CD8-positive, alpha-beta memory T cell (primary cell): ENCODE results near the gene ZNF841. TPM values are rescaled to one million over a fixed set of nuclear protein-coding genes. Genes with fewer than 3 reads are reported as not detected.
A peak's percentile ranks its signal among the peaks of the same experiment; 100 is the strongest.
"Not testable (repeated sequence)": the region's sequence is repeated elsewhere in the genome, so short reads cannot be mapped to it uniquely, and the experiment has no call there.

Source experiments
- CTCF ChIA-PET: fragments of 350-600 bp; sonication (Branson Sonifier 250); formaldehyde crosslinking; loops from one replicate; lab custom pipeline; 2021; ENCODE audit warnings: antibody characterized with exemption; lab: Charles Lee
- POLR2A ChIA-PET: fragments of 350-600 bp; sonication (Branson Sonifier 250); formaldehyde crosslinking; loops from one replicate; lab custom pipeline; 2021; ENCODE audit warnings: antibody characterized with exemption; lab: Charles Lee
- DNase-seq, 5 donors: peaks; one replicate each; pipeline versions ENCODE4 v3.0.0 to v3.0.0-alpha.2; 2020 to 2022; ENCODE audit warnings: mixed read lengths in 1 of 5
- H3K27ac ChIP-seq: one replicate; pipeline ENCODE4 v1.7.0; 2013; ENCODE audit warnings: low read depth, mild to moderate bottlenecking, low read length, moderate library complexity
- H3K27me3 ChIP-seq: 2 replicates; pipeline ENCODE4 v1.7.0; 2013; ENCODE audit warnings: low read length, mild to moderate bottlenecking; ENCODE audit not compliant: insufficient read depth, poor library complexity, severe bottlenecking
- H3K36me3 ChIP-seq: 2 replicates; pipeline ENCODE4 v1.7.0; 2013; ENCODE audit warnings: mild to moderate bottlenecking, low read length, moderate library complexity; ENCODE audit not compliant: insufficient read depth
- H3K4me1 ChIP-seq: 2 replicates; pipeline ENCODE4 v1.7.0; 2013; ENCODE audit warnings: mild to moderate bottlenecking, low read length, moderate library complexity; ENCODE audit not compliant: insufficient read depth
- H3K4me3 ChIP-seq: 2 replicates; pipeline ENCODE4 v1.7.0; 2013; ENCODE audit warnings: mild to moderate bottlenecking, low read length
- H3K9me3 ChIP-seq: 2 replicates; pipeline ENCODE4 v1.7.0; 2013; ENCODE audit warnings: mild to moderate bottlenecking, low read length
- H3K27ac Mint-ChIP-seq, 8 donors: one replicate each; pipeline ENCODE4 v1.8.0; 2020 to 2021; ENCODE audit warnings: mixed read lengths in 8 of 8, mild to moderate bottlenecking in 6 of 8, inconsistent platforms in 3 of 8, moderate library complexity in 3 of 8
- H3K27me3 Mint-ChIP-seq, 2 donors: one replicate each; pipeline ENCODE4 v1.8.0; 2020 to 2021; ENCODE audit warnings: mixed read lengths in 2 of 2, mild to moderate bottlenecking in 1 of 2, moderate library complexity in 1 of 2
- H3K36me3 Mint-ChIP-seq, 3 donors: one replicate each; pipeline ENCODE4 v1.8.0; 2020 to 2021; ENCODE audit warnings: mixed read lengths in 3 of 3, inconsistent platforms in 1 of 3, mild to moderate bottlenecking in 1 of 3
- H3K4me1 Mint-ChIP-seq, 3 donors: one replicate each; pipeline ENCODE4 v1.8.0; 2020 to 2021; ENCODE audit warnings: mixed read lengths in 3 of 3, inconsistent platforms in 1 of 3, mild to moderate bottlenecking in 1 of 3
- H3K4me3 Mint-ChIP-seq, 7 donors: one replicate each; pipeline ENCODE4 v1.8.0; 2020 to 2021; ENCODE audit warnings: mixed read lengths in 7 of 7, mild to moderate bottlenecking in 6 of 7, moderate library complexity in 4 of 7, inconsistent platforms in 2 of 7
- H3K9me3 Mint-ChIP-seq, 5 donors: one replicate each; pipeline ENCODE4 v1.8.0; 2020 to 2022; ENCODE audit warnings: mixed read lengths in 5 of 5, mild to moderate bottlenecking in 3 of 5, moderate library complexity in 2 of 5, inconsistent platforms in 1 of 5
- polyA plus RNA-seq: library from polyadenylated mRNA; unstranded; fragments of 300-500 nt; fragmentation: Illumina TruSeq; gene quantifications from one replicate; pipeline ENCODE4 v1.2.3, GENCODE V29; 2021
- total RNA-seq, 2 experiments: library from RNA; stranded (reverse); gene quantifications; one replicate each; pipeline ENCODE4 v1.2.3, GENCODE V29; 2021

Gene ZNF841
- total and polyA plus RNA-seq, 3 experiments from 2014 or later = 5.7 to 15.2 (median 14.5) TPM

DNA sequence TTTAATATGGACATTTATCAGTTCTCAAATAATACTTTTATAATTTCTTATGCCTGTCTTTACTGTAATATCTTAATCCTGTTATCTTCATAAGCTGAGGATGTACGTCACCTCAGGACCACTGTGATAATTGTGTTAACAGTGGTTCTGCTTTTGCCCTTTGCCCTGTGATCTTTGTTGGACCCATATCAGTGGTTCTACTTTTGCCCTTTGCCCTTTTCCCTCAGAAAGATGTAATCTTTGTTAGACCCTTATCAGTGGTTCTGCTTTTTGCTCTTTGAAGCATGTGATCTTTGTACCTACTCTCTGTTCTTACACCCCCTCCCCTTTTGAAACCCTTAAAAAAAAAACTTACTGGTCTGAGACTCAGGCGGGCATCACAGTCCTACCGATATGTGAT lies 39.1 kb downstream of the ZNF841 start:
- peaks cover 17% of the 10 kb centered on the region for H3K9me3 ChIP-seq
- H3K4me3 ChIP-seq, H3K27me3 ChIP-seq, DNase-seq, H3K4me1 ChIP-seq, H3K27ac ChIP-seq, H3K4me3 Mint-ChIP-seq, H3K27me3 Mint-ChIP-seq, H3K4me1 Mint-ChIP-seq, H3K36me3 ChIP-seq, CTCF ChIA-PET, H3K27ac Mint-ChIP-seq, POLR2A ChIA-PET: not testable (repeated sequence)
- H3K36me3 Mint-ChIP-seq = peaks cover 8 to 82% (median 52%) of the 10 kb centered on the region in 3 donors
- H3K9me3 Mint-ChIP-seq = peaks cover 27 to 95% (median 93%) of the 10 kb centered on the region in 5 donors

DNA sequence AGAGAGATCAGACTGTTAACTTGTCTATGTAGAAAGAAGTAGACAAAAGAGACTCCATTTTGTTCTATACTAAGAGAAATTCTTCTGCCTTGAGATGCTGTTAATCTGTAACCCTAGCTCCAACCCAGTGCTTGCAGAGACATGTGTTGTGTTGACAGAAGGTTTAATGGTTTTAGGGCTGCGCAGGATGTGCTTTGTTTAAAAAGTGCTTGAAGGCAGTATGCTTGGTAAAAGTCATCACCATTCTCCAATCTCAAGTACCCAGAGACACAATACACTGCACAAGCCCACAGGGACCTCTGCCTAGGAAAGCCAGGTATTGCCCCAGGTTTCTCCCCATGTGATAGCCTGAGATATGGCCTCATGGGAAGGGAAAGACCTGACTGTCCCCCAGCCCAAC lies 43.8 kb downstream of the ZNF841 start:
- Mint-ChIP-seq H3K27ac (peak overlapping the region in 1 of 8 donors; percentile 29), H3K36me3 (peaks cover 15 to 67% (median 48%) of the 10 kb centered on the region in 3 donors), H3K9me3 (peaks cover 25 to 69% (median 56%) of the 10 kb centered on the region in 5 donors), H3K4me1 (peaks cover 21 to 29% (median 22%) of the 10 kb centered on the region in 3 donors)
- H3K27me3 ChIP-seq, H3K4me3 ChIP-seq, POLR2A ChIA-PET, H3K27me3 Mint-ChIP-seq, H3K36me3 ChIP-seq, H3K4me3 Mint-ChIP-seq, CTCF ChIA-PET, H3K27ac ChIP-seq, DNase-seq: not testable (repeated sequence)
- Histone ChIP-seq H3K4me1 (peaks cover 12% of the 10 kb centered on the region), H3K9me3 (peaks cover 11% of the 10 kb centered on the region)

DNA sequence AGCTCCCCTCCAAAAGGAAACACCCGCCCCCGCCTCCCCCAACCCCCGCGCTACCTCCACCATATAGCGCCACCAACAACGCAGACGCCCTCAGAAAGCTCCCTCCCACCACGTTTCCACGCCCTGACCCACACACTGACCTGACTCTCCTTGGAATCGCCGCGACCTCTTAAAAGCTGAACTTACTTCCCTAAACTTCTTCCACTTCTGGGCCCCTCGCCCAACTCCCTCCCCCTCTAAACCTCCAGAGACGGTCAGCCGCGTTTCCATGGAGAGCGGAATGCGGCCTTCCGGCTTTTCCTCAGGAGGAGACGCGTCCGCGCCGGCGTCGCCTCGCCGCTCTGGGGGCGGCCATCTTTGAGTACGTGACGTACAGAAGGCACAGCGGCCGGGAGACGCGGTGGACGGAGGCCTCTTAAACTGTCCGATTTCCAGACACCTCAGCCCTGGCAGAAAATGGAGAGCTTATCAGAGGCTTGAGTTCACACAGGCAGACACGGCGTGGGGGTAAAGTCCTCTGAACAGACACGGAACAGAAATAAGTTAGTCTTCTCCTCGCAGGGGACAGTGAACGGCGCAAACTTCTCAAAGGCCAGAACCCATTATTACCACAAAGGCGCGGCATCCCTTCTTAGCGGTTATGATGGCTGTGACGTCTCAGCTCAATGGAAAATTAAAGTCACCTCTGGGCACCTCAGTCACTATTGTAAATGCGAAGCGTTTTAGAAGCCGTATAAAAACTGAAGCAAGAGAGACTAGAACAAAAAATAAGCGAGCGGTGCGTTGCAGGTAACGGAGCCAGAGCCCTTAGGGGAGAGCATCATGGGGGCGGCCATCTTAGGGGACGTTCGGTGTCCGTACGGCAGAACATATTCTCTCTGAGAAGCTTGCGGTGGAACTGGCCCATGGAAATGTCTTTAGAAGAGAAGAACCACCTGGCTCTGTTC lies 46.7 kb downstream of the ZNF841 start, which contains the start of gene ZNF432:
TSS of gene ZNF432 (minus strand) at position 284 of the 947 bp plus-strand sequence. CDS start 1,970 bp downstream, outside the sequence.
- DNase-seq = peak; percentile 70 to 91 (median 80)
- Histone ChIP-seq H3K36me3 (peaks cover 17% of the 10 kb centered on the region), H3K4me3 (peak within 1 kb of the TSS; percentile 92), H3K27ac (peak within 1 kb of the TSS; percentile 98), H3K9me3 (peaks cover 11% of the 10 kb centered on the region), H3K4me1 (peaks cover 12% of the 10 kb centered on the region), H3K27me3 (no peaks in the 10 kb centered on the region)
- peaks cover 26 to 60% (median 45%) of the 10 kb centered on the region in 5 donors for H3K9me3 Mint-ChIP-seq
- peak within 1 kb of the TSS; percentile 93 to 100 (median 97) for H3K4me3 Mint-ChIP-seq
- ChIA-PET POLR2A (interaction anchor here (0.5 to 1.9 kb wide), 7 partner anchors 15 to 145 kb away, joined by 3 to 12 read pairs (median 6); partner anchors contain the start of genes PPP2R1A, ZNF614, ZNF615 and ZNF836), CTCF (interaction anchor here (0.7 to 1.1 kb wide), 3 partner anchors 15 to 20 kb away, joined by 3 to 5 read pairs (median 3); partner anchors contain the start of gene ZNF614)
- H3K27me3 Mint-ChIP-seq = peaks cover 0 to 1% of the 10 kb centered on the region in 2 donors
- H3K4me1 Mint-ChIP-seq = peaks cover 24 to 45% (median 28%) of the 10 kb centered on the region in 3 donors
- peaks cover 31 to 65% (median 53%) of the 10 kb centered on the region in 3 donors for H3K36me3 Mint-ChIP-seq
- H3K27ac Mint-ChIP-seq = peak within 1 kb of the TSS; percentile 96 to 100 (median 99)

DNA sequence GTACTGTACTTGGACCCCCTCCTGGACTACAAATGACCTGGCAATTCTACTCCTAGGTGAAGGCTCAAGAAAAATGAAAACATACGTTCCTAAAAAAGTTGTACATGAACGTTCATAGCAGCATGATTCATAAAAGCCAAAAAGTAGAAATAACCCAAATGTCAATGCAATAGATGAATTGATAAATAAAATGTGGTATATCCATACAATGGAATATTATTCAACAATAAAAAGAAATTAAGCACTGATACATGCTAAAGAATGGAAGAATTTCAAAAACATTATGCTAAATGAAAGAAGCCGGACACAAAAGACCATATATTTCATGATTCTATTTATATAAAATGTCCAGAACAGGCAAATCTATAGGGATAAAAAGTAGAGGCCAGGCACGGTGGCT lies 56.4 kb downstream of the ZNF841 start:
- Mint-ChIP-seq H3K27ac (no peak overlapping the region), H3K4me3 (no peak overlapping the region), H3K4me1 (no peaks in the 10 kb centered on the region), H3K27me3 (no peaks in the 10 kb centered on the region), H3K9me3 (peaks cover 35 to 94% (median 85%) of the 10 kb centered on the region in 5 donors), H3K36me3 (peaks cover 67 to 93% (median 92%) of the 10 kb centered on the region in 3 donors)
- Histone ChIP-seq H3K36me3 (peaks cover 71% of the 10 kb centered on the region), H3K4me1 (no peaks in the 10 kb centered on the region), H3K9me3 (peaks cover 51% of the 10 kb centered on the region), H3K4me3 (no peak overlapping the region), H3K27ac (no peak overlapping the region), H3K27me3 (no peaks in the 10 kb centered on the region)
- ChIA-PET POLR2A (no interaction called here), CTCF (no interaction called here)
- DNase-seq = no peak

DNA sequence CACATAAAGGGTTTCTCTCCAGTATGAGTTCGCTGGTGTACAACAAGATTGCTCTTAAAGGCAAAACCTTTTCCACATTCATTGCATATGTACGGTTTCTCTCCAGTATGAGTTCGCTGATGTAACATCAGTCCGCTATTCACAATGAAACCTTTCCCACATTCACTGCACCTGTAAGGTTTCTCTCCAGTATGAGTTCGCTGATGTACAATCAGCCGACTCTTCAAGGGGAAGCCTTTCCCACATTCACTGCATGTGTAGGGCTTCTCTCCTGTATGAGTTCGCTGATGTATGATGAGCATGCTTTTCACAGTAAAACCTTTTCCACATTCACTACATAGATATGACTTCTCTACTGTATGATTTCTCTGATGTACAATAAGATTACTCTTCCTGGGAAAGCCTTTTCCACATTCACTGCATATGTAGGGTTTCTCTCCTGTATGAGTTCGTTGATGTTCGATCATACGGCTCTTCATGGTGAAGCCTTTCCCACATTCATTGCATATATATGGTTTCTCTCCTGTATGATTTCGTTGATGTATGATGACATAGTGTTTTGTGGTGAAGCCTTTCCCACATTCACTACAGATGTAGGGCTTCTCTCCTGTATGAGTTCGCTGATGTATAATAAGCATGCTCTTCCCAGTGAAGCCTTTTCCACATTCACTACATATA lies 61.4 kb downstream of the ZNF841 start:
- ChIA-PET POLR2A (no interaction called here), CTCF (no interaction called here)
- H3K4me3 ChIP-seq = peak overlapping the region; percentile 35

DNA sequence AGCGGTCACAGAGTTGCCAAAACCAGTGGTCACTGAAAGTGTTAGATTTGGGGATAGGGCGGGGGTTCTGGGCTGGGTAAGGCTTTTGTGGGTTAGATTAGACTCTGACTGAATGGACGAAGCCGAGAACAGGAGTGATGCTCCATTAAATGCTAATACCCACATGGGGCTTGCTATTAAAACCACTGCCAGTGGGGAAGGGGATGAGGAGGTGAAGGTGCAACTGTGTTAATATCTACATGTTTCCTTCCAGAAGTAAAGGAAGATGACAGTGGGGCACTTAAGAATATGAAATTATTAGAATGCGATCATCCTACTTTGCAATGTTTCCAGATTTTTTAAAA lies 66.8 kb downstream of the ZNF841 start:
- H3K9me3 Mint-ChIP-seq = peaks cover 33 to 80% (median 67%) of the 10 kb centered on the region in 5 donors
- H3K9me3 ChIP-seq = peaks cover 52% of the 10 kb centered on the region

More for the DNA sequence above, 61.4 kb downstream of the ZNF841 start:
- no peak overlapping the region for H3K4me3 Mint-ChIP-seq
- no peaks in the 10 kb centered on the region for H3K4me1 ChIP-seq
- H3K36me3 ChIP-seq = peaks cover 42% of the 10 kb centered on the region
- no peak overlapping the region for H3K27ac ChIP-seq
- peaks cover 41 to 90% (median 90%) of the 10 kb centered on the region in 5 donors for H3K9me3 Mint-ChIP-seq
- peaks cover 36 to 75% (median 67%) of the 10 kb centered on the region in 3 donors for H3K36me3 Mint-ChIP-seq
- peaks cover 76% of the 10 kb centered on the region for H3K9me3 ChIP-seq
- no peaks in the 10 kb centered on the region for H3K27me3 Mint-ChIP-seq
- H3K27ac Mint-ChIP-seq = no peak overlapping the region
- H3K4me1 Mint-ChIP-seq = no peaks in the 10 kb centered on the region
- DNase-seq = no peak
- H3K27me3 ChIP-seq = no peaks in the 10 kb centered on the region

DNA sequence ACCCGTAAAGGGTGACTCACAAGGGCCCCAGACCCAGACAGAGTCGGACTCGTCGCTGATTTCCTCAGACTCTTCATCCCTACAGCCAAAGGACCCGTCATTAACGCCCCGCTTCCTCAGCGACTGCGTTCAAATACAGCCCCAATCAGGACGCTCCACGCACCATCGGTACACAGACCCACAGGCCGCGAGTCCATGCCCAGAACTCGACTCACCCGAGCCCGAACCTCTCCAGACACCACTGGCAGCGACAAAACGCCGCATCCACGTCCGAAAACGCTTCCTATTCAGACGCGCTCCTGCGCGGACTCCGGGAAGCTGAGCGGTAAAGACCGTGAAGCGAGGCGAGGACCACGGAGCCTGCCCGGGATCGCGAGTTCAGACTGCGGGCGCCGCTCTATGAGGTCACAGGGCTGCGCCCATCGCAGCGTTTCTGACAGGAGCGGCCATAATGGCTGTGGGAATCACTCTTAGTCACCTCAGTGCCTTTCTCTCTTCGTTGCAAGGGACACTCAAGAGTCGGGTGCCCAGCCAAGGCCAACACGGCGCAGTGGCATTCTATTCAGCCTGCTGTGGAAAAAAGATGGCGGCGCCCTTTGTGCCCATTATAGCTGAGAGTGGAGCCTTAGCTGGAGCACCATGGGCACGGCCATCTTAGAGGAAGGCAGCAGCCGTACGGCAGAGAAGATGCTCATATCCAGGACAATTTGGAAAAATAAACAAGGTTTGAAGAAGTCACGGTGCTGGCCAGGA lies 67.4 kb downstream of the ZNF841 start, which contains the start of gene ZNF614:
TSS of gene ZNF614 (minus strand) at position 353 of the 753 bp plus-strand sequence. CDS start 2,634 bp downstream, outside the sequence.
- CTCF ChIA-PET = interaction anchor here (1.5 kb wide), 1 partner anchor 20 kb away, joined by 5 read pairs; the partner anchor contains the start of gene ZNF432
- peaks cover 35 to 80% (median 68%) of the 10 kb centered on the region in 5 donors for H3K9me3 Mint-ChIP-seq
- POLR2A ChIA-PET = interaction anchor here (0.7 to 1.6 kb wide), 4 partner anchors 20 to 41 kb away, joined by 3 to 12 read pairs (median 4); partner anchors contain the start of genes ZNF350, ZNF432 and ZNF615
- no peaks in the 10 kb centered on the region for H3K27me3 ChIP-seq
- no peaks in the 10 kb centered on the region for H3K27me3 Mint-ChIP-seq
- peak within 1 kb of the TSS; percentile 96 for H3K27ac ChIP-seq
- H3K4me1 Mint-ChIP-seq = peaks cover 22 to 36% (median 34%) of the 10 kb centered on the region in 3 donors
- DNase-seq = peak; percentile 64 to 91 (median 85)
- peak within 1 kb of the TSS; percentile 99 for H3K4me3 ChIP-seq
- H3K36me3 ChIP-seq = peaks cover 23% of the 10 kb centered on the region
- peak within 1 kb of the TSS; percentile 90 to 99 (median 96) for H3K27ac Mint-ChIP-seq
- peaks cover 25 to 64% (median 58%) of the 10 kb centered on the region in 3 donors for H3K36me3 Mint-ChIP-seq
- peak within 1 kb of the TSS; percentile 87 to 98 (median 92) for H3K4me3 Mint-ChIP-seq
- H3K4me1 ChIP-seq = peaks cover 11% of the 10 kb centered on the region
- peaks cover 52% of the 10 kb centered on the region for H3K9me3 ChIP-seq

More for the DNA sequence above, 66.8 kb downstream of the ZNF841 start:
- peak overlapping the region; percentile 96 for H3K27ac ChIP-seq
- H3K4me1 ChIP-seq = peaks cover 11% of the 10 kb centered on the region
- H3K4me3 ChIP-seq = peak overlapping the region; percentile 99
- no peaks in the 10 kb centered on the region for H3K27me3 ChIP-seq
- CTCF ChIA-PET = interaction anchor here (1.5 kb wide), 1 partner anchor 20 kb away, joined by 5 read pairs; the partner anchor contains the start of gene ZNF432
- DNase-seq = no peak
- H3K36me3 Mint-ChIP-seq = peaks cover 20 to 62% (median 58%) of the 10 kb centered on the region in 3 donors
- peaks cover 17% of the 10 kb centered on the region for H3K36me3 ChIP-seq
- H3K27me3 Mint-ChIP-seq = no peaks in the 10 kb centered on the region
- H3K4me1 Mint-ChIP-seq = peaks cover 22 to 36% (median 34%) of the 10 kb centered on the region in 3 donors
- POLR2A ChIA-PET = interaction anchor here (0.7 to 1.6 kb wide), 4 partner anchors 20 to 42 kb away, joined by 3 to 12 read pairs (median 4); partner anchors contain the start of genes ZNF350, ZNF432 and ZNF615
- peak overlapping the region; percentile 87 to 98 (median 92) for H3K4me3 Mint-ChIP-seq
- peak overlapping the region; percentile 90 to 99 (median 96) for H3K27ac Mint-ChIP-seq
